Prostate gland (tissue), 2 donors: ENCODE data around the gene RAI1. TPM values are rescaled to one million over a fixed set of nuclear protein-coding genes. Genes with fewer than 3 reads are reported as not detected.

Experiments
- DNase-seq: peaks from one replicate; pipeline ENCODE4 v3.0.0-alpha.2; 2019; ENCODE audit warnings: low spot score
- H3K27ac ChIP-seq, 2 donors: fragments of 200-600 bp; sonication (generic); 2 replicates each; pipeline ENCODE4 v1.5.1; 2017 to 2019
- H3K27me3 ChIP-seq: fragments of 200-600 bp; sonication (generic); replicated peaks from 2 replicates; pipeline ENCODE4 v1.5.1; 2019; ENCODE audit not compliant: insufficient read depth
- H3K36me3 ChIP-seq, 2 donors: fragments of 200-600 bp; sonication (generic); 1 replicate in 1 of 2; 2 replicates in 1 of 2; pipeline versions ENCODE4 v1.5.1 to v1.8.1; 2017 to 2019
- H3K4me1 ChIP-seq: fragments of 200-600 bp; sonication (generic); replicated peaks from 2 replicates; pipeline ENCODE4 v1.5.1; 2019
- H3K4me3 ChIP-seq, 2 donors: fragments of 200-600 bp; sonication (generic); 2 replicates each; pipeline ENCODE4 v1.5.1; 2017 to 2019
- H3K9me3 ChIP-seq: fragments of 200-600 bp; sonication (generic); 2 replicates; pipeline ENCODE4 v1.5.1; 2017
- POLR2A ChIP-seq: fragments of 450-650 bp; IDR thresholded peaks from one replicate; pipeline ENCODE4 v1.6.1; 2016; ENCODE audit warnings: antibody characterized with exemption, mild to moderate bottlenecking
- POLR2AphosphoS5 ChIP-seq: sonication (generic); formaldehyde crosslinking; IDR thresholded peaks from one replicate; pipeline ENCODE4 v1.6.1; 2017; ENCODE audit warnings: antibody characterized with exemption
- WGBS: methylation state at CpG from one replicate; pipeline ENCODE4 v1.1.5; 2018; 5-methylcytosine and 5-hydroxymethylcytosine counted together
- intact Hi-C: fragments of 100-400 bp; cut with DNase I; formaldehyde crosslinking; loops from one replicate; pipeline ENCODE4 v1.14.2; 2022
- total RNA-seq, 2 donors: library from RNA; depleted of rRNA; stranded (reverse); fragments of >200 nt; gene quantifications; one replicate each; pipeline ENCODE4 v1.1.0, GENCODE V29; 2016
- TF ChIP-seq, protein P1 (sequence below), 4 experiments: fragments of 200-600 bp in 2 of 4; fragments of 450-650 bp in 2 of 4; sonication (generic) in 2 of 4; IDR thresholded peaks; 1 replicate in 3 of 4; 2 replicates in 1 of 4; pipeline ENCODE4 v1.5.1; 2016 to 2019; ENCODE audit warnings: antibody characterized with exemption in 4 of 4, mild to moderate bottlenecking in 2 of 4, moderate library complexity in 2 of 4

The RAI1 gene
- total RNA-seq, 2 donors from 2014 or later: 69.2 to 71.0 TPM

DNA sequence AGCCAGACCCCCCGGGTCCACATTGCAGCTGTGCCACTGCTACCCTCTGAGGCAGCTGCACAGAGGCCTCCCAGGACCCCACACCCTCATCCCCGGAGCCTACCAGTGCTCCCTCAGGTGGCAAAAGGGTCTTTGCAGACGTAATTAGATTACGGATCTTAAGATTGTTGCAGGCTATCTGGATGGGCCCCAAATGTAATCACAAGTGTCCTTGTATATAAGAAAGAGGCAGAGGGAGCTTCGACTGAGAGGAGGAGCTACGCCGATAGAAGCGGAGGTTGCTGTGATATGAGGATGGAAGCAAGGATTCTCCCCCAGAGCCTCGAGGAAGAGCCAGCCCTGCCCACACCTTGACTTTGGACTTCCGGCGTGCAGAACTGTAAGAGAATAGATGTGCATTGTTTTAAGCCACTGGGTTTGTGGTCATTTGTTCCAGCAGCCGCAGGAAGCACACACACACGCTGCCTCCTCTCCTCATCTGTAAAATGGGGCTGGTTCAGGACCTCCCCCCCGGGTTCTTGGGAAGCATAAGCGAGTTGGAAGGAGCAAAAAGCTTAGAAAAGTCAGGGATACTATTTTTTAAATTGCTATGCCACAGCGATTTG lies 10.5 kb upstream of the RAI1 start:
- no peak overlapping the region for H3K27ac ChIP-seq
- H3K9me3 ChIP-seq: no peaks in the 10 kb centered on the region
- H3K4me3 ChIP-seq: no peak overlapping the region
- no peaks in the 10 kb centered on the region for H3K36me3 ChIP-seq
- DNase-seq: no peak
- 74% methylated on average over 16 of the region's 16 CpGs for WGBS
- intact Hi-C loops: no loop called here
- TF ChIP-seq POLR2AphosphoS5: no peak
- TF ChIP-seq POLR2A: no peak
- TF ChIP-seq, protein P1, sequence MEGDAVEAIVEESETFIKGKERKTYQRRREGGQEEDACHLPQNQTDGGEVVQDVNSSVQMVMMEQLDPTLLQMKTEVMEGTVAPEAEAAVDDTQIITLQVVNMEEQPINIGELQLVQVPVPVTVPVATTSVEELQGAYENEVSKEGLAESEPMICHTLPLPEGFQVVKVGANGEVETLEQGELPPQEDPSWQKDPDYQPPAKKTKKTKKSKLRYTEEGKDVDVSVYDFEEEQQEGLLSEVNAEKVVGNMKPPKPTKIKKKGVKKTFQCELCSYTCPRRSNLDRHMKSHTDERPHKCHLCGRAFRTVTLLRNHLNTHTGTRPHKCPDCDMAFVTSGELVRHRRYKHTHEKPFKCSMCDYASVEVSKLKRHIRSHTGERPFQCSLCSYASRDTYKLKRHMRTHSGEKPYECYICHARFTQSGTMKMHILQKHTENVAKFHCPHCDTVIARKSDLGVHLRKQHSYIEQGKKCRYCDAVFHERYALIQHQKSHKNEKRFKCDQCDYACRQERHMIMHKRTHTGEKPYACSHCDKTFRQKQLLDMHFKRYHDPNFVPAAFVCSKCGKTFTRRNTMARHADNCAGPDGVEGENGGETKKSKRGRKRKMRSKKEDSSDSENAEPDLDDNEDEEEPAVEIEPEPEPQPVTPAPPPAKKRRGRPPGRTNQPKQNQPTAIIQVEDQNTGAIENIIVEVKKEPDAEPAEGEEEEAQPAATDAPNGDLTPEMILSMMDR (IDR thresholded peaks at IDR 0.05): no peak
- no peaks in the 10 kb centered on the region for H3K27me3 ChIP-seq
- H3K4me1 ChIP-seq: no peaks in the 10 kb centered on the region

DNA sequence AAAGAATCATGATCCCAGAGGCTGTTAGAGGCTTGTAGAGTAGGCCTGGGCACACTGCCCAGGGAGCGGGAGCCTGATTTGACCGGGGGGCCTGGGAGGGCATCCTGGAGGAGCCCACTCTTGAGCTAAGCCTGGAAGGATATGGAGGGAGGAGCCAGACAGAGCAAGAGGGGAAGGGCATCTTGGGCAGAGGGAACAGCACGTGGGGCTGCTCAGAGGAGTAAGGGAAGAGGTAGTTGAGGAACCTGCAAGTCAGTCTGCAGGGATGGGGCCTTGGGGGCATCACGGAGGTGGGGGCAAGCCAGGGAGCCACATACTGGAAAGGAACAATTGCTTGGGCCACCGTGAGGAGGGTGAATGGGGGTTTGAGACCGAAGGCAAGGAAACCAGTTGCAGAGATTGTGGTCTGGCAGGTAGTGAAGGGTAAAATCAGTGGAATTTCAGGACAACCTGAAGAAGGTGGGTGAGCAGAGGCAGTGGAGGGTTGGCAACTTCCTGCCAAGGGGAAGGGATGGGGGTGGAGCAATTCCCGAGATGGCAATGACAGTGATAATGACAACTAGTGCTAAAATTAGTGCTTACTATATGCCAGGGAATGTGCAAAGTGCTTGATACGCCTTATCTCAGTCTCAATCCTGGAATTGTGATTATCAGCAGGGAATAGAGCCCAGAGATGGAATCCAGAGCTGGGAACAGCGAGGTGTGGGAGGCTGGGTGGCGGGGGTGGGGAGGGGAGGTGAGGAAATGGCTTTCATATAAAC lies 9.7 kb upstream of the RAI1 start:
- WGBS: 71% methylated on average over 10 of the region's 10 CpGs
- Histone ChIP-seq H3K9me3 (no peaks in the 10 kb centered on the region), H3K36me3 (no peaks in the 10 kb centered on the region), H3K27ac (no peak overlapping the region), H3K4me3 (no peak overlapping the region), H3K27me3 (no peaks in the 10 kb centered on the region), H3K4me1 (no peaks in the 10 kb centered on the region)
- no peak for DNase-seq
- intact Hi-C loops: no loop called here
- TF ChIP-seq POLR2A: no peak
- TF ChIP-seq, protein P1 (IDR thresholded peaks at IDR 0.05): no peak
- no peak for TF ChIP-seq POLR2AphosphoS5

DNA sequence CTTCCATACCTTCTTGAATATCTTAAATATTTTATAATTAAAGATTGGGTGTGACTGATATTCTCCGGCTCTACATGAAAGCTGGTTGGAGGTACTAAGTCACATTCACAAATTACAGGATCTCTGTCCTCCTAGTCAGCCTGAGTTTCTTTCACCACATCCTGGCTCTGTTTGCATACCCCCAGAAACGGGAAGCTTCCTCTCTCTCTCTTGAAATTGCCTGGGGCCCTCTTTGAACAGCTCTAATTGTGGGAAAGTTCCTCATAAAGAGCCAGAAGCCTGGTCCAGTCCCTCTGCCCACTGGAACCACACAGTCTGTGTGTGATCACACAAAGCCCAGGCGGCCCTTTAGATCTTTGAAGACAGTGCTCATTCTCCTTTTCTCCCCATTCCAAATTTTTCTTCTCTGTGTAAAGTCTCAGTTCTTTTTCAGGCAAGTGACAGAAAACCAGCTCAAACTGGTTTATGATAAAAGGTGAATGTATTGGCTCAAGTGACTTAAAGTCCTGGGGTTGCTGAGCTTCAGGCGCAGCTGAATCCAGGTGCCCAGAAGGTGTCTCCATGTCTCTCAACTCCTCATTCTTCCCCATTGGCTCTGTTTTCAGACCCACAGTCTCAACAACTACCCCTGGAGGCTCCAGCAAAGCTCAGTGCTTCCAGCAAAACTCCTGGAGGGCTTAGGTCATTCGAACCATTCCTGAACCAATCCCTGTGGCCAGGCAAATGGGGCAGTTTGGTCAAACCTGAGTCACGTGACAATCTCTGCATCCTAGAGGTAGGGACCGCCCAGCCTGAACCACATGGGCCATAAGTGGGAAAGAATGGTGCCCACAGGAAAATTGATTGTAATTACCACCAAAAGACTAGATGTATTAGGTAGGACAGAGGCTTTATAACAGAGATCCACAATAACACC lies 8.5 kb upstream of the RAI1 start:
- H3K4me3 ChIP-seq: no peak overlapping the region
- no peaks in the 10 kb centered on the region for H3K36me3 ChIP-seq
- no peaks in the 10 kb centered on the region for H3K9me3 ChIP-seq
- H3K4me1 ChIP-seq: no peaks in the 10 kb centered on the region
- TF ChIP-seq, protein P1 (IDR thresholded peaks at IDR 0.05): no peak
- no peak for TF ChIP-seq POLR2A
- no peak for TF ChIP-seq POLR2AphosphoS5
- H3K27ac ChIP-seq: no peak overlapping the region
- no peak for DNase-seq
- 84% methylated on average over 7 of the region's 7 CpGs for WGBS
- intact Hi-C loops: no loop called here
- no peaks in the 10 kb centered on the region for H3K27me3 ChIP-seq

DNA sequence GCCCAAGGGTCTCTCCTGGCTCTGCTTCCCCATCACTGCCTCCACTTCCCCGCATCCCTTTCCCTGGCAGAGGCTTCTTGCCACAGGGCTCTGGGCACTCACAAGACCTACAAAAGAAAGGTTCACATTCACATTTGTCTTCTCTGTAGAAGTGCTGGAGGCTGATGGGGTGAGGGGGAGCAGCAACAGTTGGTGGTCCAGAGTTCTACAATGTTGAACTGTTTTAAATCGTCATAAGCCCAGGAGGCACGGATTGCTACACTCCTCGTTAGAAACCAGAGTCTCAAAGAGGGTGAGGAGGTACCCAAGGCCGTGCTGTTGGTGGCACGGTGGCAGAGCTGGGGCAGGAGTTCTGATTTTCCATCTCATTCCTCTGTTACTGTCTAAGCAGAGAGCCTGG lies 5.8 kb upstream of the RAI1 start:
- no peak overlapping the region for H3K27ac ChIP-seq
- WGBS: 84% methylated on average over 6 of the region's 6 CpGs
- no peaks in the 10 kb centered on the region for H3K36me3 ChIP-seq
- no peak overlapping the region for H3K4me3 ChIP-seq
- H3K9me3 ChIP-seq: no peaks in the 10 kb centered on the region
- no peaks in the 10 kb centered on the region for H3K27me3 ChIP-seq
- H3K4me1 ChIP-seq: no peaks in the 10 kb centered on the region
- intact Hi-C loops: no loop called here
- no peak for TF ChIP-seq POLR2AphosphoS5
- TF ChIP-seq, protein P1 (IDR thresholded peaks at IDR 0.05): no peak
- no peak for DNase-seq
